HEK293 (cell line): Measurements from ENCODE around the gene GRIK4.
A peak's percentile ranks its signal among the peaks of the same experiment; 100 is the strongest.

Source experiments
- CTCF ChIA-PET: fragments of 350-600 bp; formaldehyde crosslinking; extraction: SDS; loops from one replicate; lab custom pipeline; 2021; ENCODE audit warnings: antibody characterized with exemption; lab: Yijun Ruan, JAX
- POLR2A ChIA-PET: fragments of 300-600 bp; formaldehyde crosslinking; extraction: SDS; loops from one replicate; lab custom pipeline; 2020; ENCODE audit warnings: antibody characterized with exemption, inconsistent platforms; lab: Yijun Ruan, JAX
- H3K27ac ChIP-seq: fragments of 200-500 bp; sonication (Bioruptor generic); 2 replicates; pipeline ENCODE4 v1.5.1; 2014; ENCODE audit warnings: low read depth, low read length, control low read depth, inconsistent platforms; ENCODE audit errors: extremely low read depth
- H3K36me3 ChIP-seq, 2 experiments: fragments of 200-500 bp in 1 of 2; sonication (Bioruptor generic) in 1 of 2; 1 replicate in 1 of 2; 2 replicates in 1 of 2; pipeline ENCODE4 v1.5.1; 2014 to 2017; ENCODE audit warnings: inconsistent platforms in 2 of 2, low read length in 2 of 2; ENCODE audit not compliant: control insufficient read depth in 2 of 2, insufficient read depth in 1 of 2
- H3K4me1 ChIP-seq: fragments of 200-500 bp; sonication (Bioruptor generic); 2 replicates; pipeline ENCODE4 v1.5.1; 2014; ENCODE audit warnings: mild to moderate bottlenecking, low read length, inconsistent platforms; ENCODE audit not compliant: control insufficient read depth, insufficient read depth
- H3K4me3 ChIP-seq: 2 replicates; pipeline ENCODE4 v1.5.1; 2011; ENCODE audit warnings: low read depth, mild to moderate bottlenecking, control low read depth, low read length, moderate library complexity
- H3K9me3 ChIP-seq: fragments of 200-500 bp; sonication (Bioruptor generic); 2 replicates; pipeline ENCODE4 v1.5.1; 2014; ENCODE audit warnings: low read depth, low read length, inconsistent platforms; ENCODE audit not compliant: control insufficient read depth, insufficient read depth
- AEBP2 ChIP-seq: fragments of 450-650 bp; formaldehyde crosslinking; IDR thresholded peaks from 2 replicates; pipeline ENCODE4 v1.5.1; 2016; ENCODE audit warnings: missing biosample characterization, missing genetic modification characterization, borderline replicate concordance
- KLF16 ChIP-seq: fragments of 450-650 bp; formaldehyde crosslinking; IDR thresholded peaks from 2 replicates; pipeline ENCODE4 v1.5.1; 2017; ENCODE audit warnings: missing biosample characterization, missing genetic modification characterization
- KLF9 ChIP-seq: fragments of 450-650 bp; formaldehyde crosslinking; IDR thresholded peaks from 2 replicates; pipeline ENCODE4 v1.5.1; 2016; ENCODE audit warnings: missing biosample characterization, missing genetic modification characterization, low read depth
- SCRT2 ChIP-seq: fragments of 450-650 bp; formaldehyde crosslinking; IDR thresholded peaks from 2 replicates; pipeline ENCODE4 v1.5.1; 2016; ENCODE audit warnings: missing biosample characterization, missing genetic modification characterization
- ZNF133 ChIP-seq: fragments of 450-650 bp; formaldehyde crosslinking; IDR thresholded peaks from 2 replicates; pipeline ENCODE4 v1.5.1; 2016; ENCODE audit warnings: missing biosample characterization, missing genetic modification characterization
- ZNF138 ChIP-seq: fragments of 450-650 bp; formaldehyde crosslinking; IDR thresholded peaks from 2 replicates; pipeline ENCODE4 v1.5.1; 2016; ENCODE audit warnings: missing biosample characterization, missing genetic modification characterization, borderline replicate concordance
- ZNF211 ChIP-seq: fragments of 450-650 bp; formaldehyde crosslinking; IDR thresholded peaks from 2 replicates; pipeline ENCODE4 v1.5.1; 2016; ENCODE audit warnings: low read depth, missing biosample characterization, missing genetic modification characterization
- ZNF266 ChIP-seq: fragments of 450-650 bp; formaldehyde crosslinking; IDR thresholded peaks from 2 replicates; pipeline ENCODE4 v1.5.1; 2016; ENCODE audit warnings: missing biosample characterization, missing genetic modification characterization, low read depth
- ZNF341 ChIP-seq: fragments of 450-650 bp; formaldehyde crosslinking; IDR thresholded peaks from 2 replicates; pipeline ENCODE4; 2016; ENCODE audit warnings: low read depth, missing biosample characterization, missing genetic modification characterization
- ZNF423 ChIP-seq: fragments of 450-650 bp; formaldehyde crosslinking; IDR thresholded peaks from 2 replicates; pipeline ENCODE4 v1.5.1; 2016; ENCODE audit warnings: missing biosample characterization, missing genetic modification characterization
- ZNF426 ChIP-seq: fragments of 450-650 bp; formaldehyde crosslinking; IDR thresholded peaks from 2 replicates; pipeline ENCODE4 v1.5.1; 2017; ENCODE audit warnings: missing biosample characterization, missing genetic modification characterization, mild to moderate bottlenecking, inconsistent platforms, moderate library complexity
- ZNF473 ChIP-seq: fragments of 450-650 bp; formaldehyde crosslinking; IDR thresholded peaks from 2 replicates; pipeline ENCODE4 v1.5.1; 2017; ENCODE audit warnings: missing biosample characterization, missing genetic modification characterization
- ZNF501 ChIP-seq: fragments of 450-650 bp; formaldehyde crosslinking; IDR thresholded peaks from 2 replicates; pipeline ENCODE4 v1.5.1; 2016; ENCODE audit warnings: missing biosample characterization, missing genetic modification characterization
- ZNF548 ChIP-seq: fragments of 450-650 bp; formaldehyde crosslinking; IDR thresholded peaks from 2 replicates; pipeline ENCODE4 v1.5.1; 2016; ENCODE audit warnings: missing biosample characterization, missing genetic modification characterization
- ZNF645 ChIP-seq: fragments of 450-650 bp; formaldehyde crosslinking; IDR thresholded peaks from 2 replicates; pipeline ENCODE4; 2016; ENCODE audit warnings: missing biosample characterization, missing genetic modification characterization
- ZNF658 ChIP-seq: fragments of 450-650 bp; formaldehyde crosslinking; IDR thresholded peaks from 2 replicates; pipeline ENCODE4; 2016; ENCODE audit warnings: missing biosample characterization, missing genetic modification characterization
- ZNF692 ChIP-seq: fragments of 450-650 bp; formaldehyde crosslinking; IDR thresholded peaks from 2 replicates; pipeline ENCODE4 v1.5.1; 2016; ENCODE audit warnings: missing biosample characterization, missing genetic modification characterization
- ZSCAN5A ChIP-seq: fragments of 450-650 bp; formaldehyde crosslinking; IDR thresholded peaks from 2 replicates; pipeline ENCODE4 v1.5.1; 2016; ENCODE audit warnings: missing biosample characterization, missing genetic modification characterization

GRIK4 gene

GRCh38 chr11:120681434-120682331 lies 170.1 kb downstream of the GRIK4 start:
- Histone ChIP-seq H3K4me1 (no peaks in the 10 kb centered on the region), H3K27ac (no peak overlapping the region), H3K9me3 (no peaks in the 10 kb centered on the region), H3K36me3 (no peaks in the 10 kb centered on the region), H3K4me3 (no peak overlapping the region)
- ChIA-PET POLR2A (no interaction called here), CTCF (interaction anchor here (0.7 kb wide), 2 partner anchors 10 to 13 kb away, joined by 3 to 5 read pairs; no protein-coding TSS in a partner anchor)
- TF ChIP-seq SCRT2 (tag by site-specific recombination) (peak; percentile 4; the same call in 1 of the 2 replicates), ZSCAN5A (no peak)

- ChIA-PET CTCF (interaction anchor here (0.7 to 4.8 kb wide), 3 partner anchors 9 to 171 kb away, joined by 3 to 59 read pairs (median 5); partner anchors contain the start of gene GRIK4), POLR2A (no interaction called here)
- no peak for TF ChIP-seq ZNF133 (tag by site-specific recombination)
- Histone ChIP-seq H3K36me3 (no peaks in the 10 kb centered on the region), H3K4me1 (no peaks in the 10 kb centered on the region), H3K4me3 (no peak overlapping the region), H3K9me3 (no peaks in the 10 kb centered on the region), H3K27ac (no peak overlapping the region)
Measured at GRCh38 chr11:120682332-120682649, 170.7 kb downstream of the GRIK4 start.

- no peaks in the 10 kb centered on the region for H3K36me3 ChIP-seq
- no peaks in the 10 kb centered on the region for H3K9me3 ChIP-seq
- TF ChIP-seq ZNF426 = no peak
- TF ChIP-seq ZNF548 = no peak
- no peak for TF ChIP-seq ZNF473 (tag by site-specific recombination)
- no peak for TF ChIP-seq AEBP2
- TF ChIP-seq ZNF341 (tag by site-specific recombination) = no peak
- TF ChIP-seq ZNF211 = no peak
- no peak for TF ChIP-seq ZNF645 (tag by site-specific recombination)
- TF ChIP-seq ZNF266 (tag by site-specific recombination) = no peak
- TF ChIP-seq ZNF692 = no peak
- no peak for TF ChIP-seq SCRT2 (tag by site-specific recombination)
- no peak for TF ChIP-seq KLF16
- TF ChIP-seq ZNF423 (tag by site-specific recombination) = no peak
- TF ChIP-seq ZNF138 (tag by site-specific recombination) = no peak
- TF ChIP-seq ZNF501 (tag by site-specific recombination) = no peak
- TF ChIP-seq ZNF658 (tag by site-specific recombination) = no peak
- no peak for TF ChIP-seq KLF9 (tag by site-specific recombination)
- no peaks in the 10 kb centered on the region for H3K4me1 ChIP-seq
- no peak overlapping the region for H3K4me3 ChIP-seq
- CTCF ChIA-PET = interaction anchor here (0.6 to 4.8 kb wide), 3 partner anchors 13 to 785 kb away, joined by 4 to 59 read pairs (median 59); partner anchors contain the start of gene GRIK4
- POLR2A ChIA-PET = no interaction called here
- no peak overlapping the region for H3K27ac ChIP-seq
Measured at GRCh38 chr11:120682866-120683265, 171.3 kb downstream of the GRIK4 start.
